GM10248 (cell line): Measurements from ENCODE around the gene ASB17.
"Not testable (repeated sequence)": the region's sequence is repeated elsewhere in the genome, so short reads cannot be mapped to it uniquely, and the experiment has no call there.

Source experiments
- CTCF ChIA-PET: fragments of 300-600 bp; sonication (Branson Sonifier 250); formaldehyde crosslinking; extraction: SDS; loops from one replicate; lab custom pipeline; 2021; ENCODE audit warnings: antibody characterized with exemption; lab: Yijun Ruan, JAX
- POLR2A ChIA-PET: fragments of 350-650 bp; sonication (Branson Sonifier 250); formaldehyde crosslinking; extraction: SDS; loops from one replicate; lab custom pipeline; 2020; ENCODE audit warnings: antibody characterized with exemption; lab: Yijun Ruan, JAX
- DNase-seq: peaks from one replicate; pipeline ENCODE4 v3.0.0; 2012; ENCODE audit errors: extremely low spot score
- CTCF ChIP-seq: IDR thresholded peaks from 2 replicates; pipeline ENCODE4 v1.5.1; 2012; ENCODE audit warnings: mild to moderate bottlenecking, low read depth; ENCODE audit errors: extremely low read depth, missing control alignments, control extremely low read depth

The ASB17 gene

GRCh38 chr1:75954586-75954985 is 22.4 kb upstream of the ASB17 start:
- DNase-seq, result no peak
- ChIA-PET CTCF (no interaction called here), POLR2A (no interaction called here)
- no peak for TF ChIP-seq CTCF

DNA sequence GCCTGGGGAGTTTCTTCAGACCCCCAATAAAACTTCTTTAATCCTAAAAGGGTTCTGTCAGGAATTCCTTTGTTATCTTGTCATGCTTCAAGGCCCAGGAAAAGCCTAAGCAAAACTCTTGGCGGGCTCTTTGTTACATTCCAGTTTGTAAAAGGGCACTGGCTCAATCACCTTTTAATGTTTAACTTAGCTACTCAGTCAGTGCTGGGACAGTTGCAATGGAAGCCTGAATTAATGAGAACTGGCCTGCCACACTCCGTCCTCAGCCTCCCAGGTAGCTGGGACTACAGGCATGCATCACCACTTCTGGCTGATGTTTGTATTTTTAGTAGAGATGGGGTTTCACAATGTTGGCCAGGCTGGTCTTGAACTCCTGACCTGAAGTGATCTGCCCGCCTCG is 21.3 kb upstream of the ASB17 start:
- TF ChIP-seq CTCF, result no peak
- ChIA-PET POLR2A (no interaction called here), CTCF (no interaction called here)
- DNase-seq, result no peak

DNA sequence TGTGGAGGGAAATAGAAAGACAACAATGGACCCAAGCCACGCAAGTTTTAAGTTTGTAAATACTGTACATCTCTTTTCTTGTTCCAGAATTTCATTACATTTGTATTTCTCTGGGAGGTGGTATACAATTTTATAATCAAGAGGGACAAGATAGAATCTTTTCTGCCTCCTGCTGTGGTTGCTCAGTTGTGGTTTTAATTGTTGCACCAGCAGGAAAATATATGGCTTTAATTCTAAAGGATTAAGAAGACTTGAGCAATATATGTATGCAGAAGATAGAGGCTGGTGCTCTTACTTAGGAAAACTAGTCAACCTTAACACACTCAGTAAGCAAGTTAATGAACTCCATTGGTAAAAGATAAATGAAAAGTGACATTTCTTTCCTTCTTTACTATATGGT is 19.8 kb upstream of the ASB17 start:
- DNase-seq, result no peak
- ChIA-PET POLR2A (no interaction called here), CTCF (no interaction called here)
- no peak for TF ChIP-seq CTCF

DNA sequence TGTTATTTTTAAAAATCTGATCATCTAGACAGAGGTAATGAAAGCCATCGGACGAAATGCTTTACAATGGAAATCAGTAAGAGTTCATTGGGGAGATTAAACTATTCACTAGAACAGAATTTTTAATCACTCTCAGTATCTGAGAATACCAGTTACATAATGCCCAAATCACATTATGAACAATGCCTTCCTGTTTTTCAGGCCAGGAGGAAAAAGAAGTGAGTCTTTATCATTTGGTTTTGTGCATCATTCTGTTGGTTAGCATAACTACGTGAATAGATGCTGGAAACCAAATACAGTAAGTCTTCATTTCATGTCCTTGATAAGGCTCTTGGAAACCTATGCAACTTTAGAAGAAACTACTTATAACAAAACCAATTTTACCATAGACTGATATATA is 18.0 kb upstream of the ASB17 start:
- ChIA-PET CTCF (no interaction called here), POLR2A (no interaction called here)
- DNase-seq, result no peak
- TF ChIP-seq CTCF, result no peak

DNA sequence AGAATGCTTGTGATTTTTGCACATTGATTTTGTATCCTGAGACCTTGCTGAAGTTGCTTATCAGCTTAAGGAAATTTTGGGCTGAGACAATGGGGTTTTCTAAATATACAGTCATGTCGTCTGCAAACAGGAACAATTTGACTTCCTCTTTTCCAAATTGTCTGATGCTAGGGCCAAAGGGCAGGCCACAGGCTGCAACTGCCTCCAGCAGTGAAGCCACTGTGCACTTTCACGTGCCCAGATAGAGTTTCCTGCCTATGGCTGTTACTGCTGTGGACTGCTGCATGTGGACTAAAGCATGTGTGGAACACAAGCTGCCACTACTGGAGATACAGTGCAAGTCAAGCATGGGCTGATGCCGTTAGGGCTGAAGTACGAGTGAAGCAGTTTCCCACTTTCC is 10.8 kb upstream of the ASB17 start:
- POLR2A ChIA-PET, DNase-seq, CTCF ChIA-PET: not testable (repeated sequence)

DNA sequence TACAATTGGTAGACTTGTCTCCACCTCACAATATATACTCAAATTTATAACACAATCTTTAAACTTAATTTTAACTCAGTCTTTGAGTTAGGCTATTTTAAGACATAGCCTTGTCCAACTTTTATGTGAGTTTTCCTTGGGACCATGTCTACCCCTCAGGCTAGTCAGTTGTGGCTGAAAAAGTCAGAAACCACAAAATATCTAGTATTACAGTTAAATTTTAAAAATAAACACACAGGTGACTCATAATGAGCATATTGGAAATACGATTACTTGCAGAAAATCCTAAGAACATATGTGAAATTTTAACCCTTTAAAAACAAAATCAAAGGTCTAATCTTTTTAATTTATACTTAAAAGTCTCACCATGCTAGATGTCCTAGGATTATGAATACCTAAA is 4.8 kb upstream of the ASB17 start:
- POLR2A ChIA-PET, result no interaction called here
- DNase-seq, result no peak
- CTCF ChIA-PET, result interaction anchor here (2.2 kb wide), 1 partner anchor 10 kb away, joined by 5 read pairs; no protein-coding TSS in a partner anchor

GRCh38 chr1:75922698-75923097 is 9.5 kb downstream of the ASB17 start:
- CTCF ChIA-PET, result no interaction called here

More for the DNA sequence above, 4.8 kb upstream of the ASB17 start:
- TF ChIP-seq CTCF, result no peak

More at GRCh38 chr1:75922698-75923097, 9.5 kb downstream of the ASB17 start:
- TF ChIP-seq CTCF, result no peak
- POLR2A ChIA-PET, result no interaction called here
- DNase-seq, result no peak
